Suppressor macrophage treated with lipopolysaccharide for 4 hours (primary cell): Measurements from ENCODE around the gene ANKRD23.

ENCODE experiments used
- DNase-seq: peaks from one replicate; pipeline ENCODE4 v3.0.0-alpha.2; 2020

ANKRD23 gene

DNA sequence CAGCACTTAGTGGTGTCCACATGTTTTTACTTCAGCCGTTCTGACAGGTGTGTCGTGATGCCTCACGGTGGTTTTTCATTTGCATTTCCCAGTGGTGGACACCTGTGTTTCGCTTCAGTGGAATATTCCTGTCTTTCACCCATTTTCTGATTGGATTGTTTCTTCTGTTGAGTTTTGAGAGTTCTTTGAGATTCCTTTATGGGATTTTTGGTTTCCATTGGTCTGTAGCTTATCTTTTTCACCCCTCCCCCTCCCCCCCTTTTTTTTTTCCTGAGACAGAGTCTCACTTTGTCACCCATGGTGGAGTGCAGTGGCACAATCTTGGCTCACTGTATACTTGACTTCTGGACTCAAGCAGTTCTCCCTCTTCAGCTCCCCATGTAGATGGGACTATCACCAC, 8.0 kb downstream of the ANKRD23 start:
- no peak for DNase-seq

GRCh38 chr2:96832754-96833507, 10.9 kb downstream of the ANKRD23 start:
- no peak for DNase-seq

DNA sequence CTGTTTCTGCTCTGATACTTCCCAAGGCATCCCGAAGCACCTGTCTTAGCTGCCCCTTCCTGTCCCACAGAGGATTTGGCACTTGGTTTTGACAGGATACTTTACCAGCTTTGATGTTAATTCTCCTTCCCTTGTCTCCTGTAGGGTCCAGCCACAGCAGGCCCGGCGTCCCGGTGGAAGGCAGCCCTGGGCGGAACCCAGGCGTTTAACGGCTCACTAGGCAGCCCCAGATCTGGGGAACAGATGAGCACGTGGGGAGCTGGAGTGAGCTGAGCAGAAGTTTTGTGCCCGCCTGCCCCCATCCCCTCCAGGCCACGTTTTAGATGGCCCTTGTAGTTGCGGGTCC, 11.4 kb downstream of the ANKRD23 start:
- DNase-seq: no peak

- DNase-seq: no peak
Measured at GRCh38 chr2:96831679-96832078, 12.1 kb downstream of the ANKRD23 start.

GRCh38 chr2:96830044-96830562, 13.7 kb downstream of the ANKRD23 start:
- no peak for DNase-seq

DNA sequence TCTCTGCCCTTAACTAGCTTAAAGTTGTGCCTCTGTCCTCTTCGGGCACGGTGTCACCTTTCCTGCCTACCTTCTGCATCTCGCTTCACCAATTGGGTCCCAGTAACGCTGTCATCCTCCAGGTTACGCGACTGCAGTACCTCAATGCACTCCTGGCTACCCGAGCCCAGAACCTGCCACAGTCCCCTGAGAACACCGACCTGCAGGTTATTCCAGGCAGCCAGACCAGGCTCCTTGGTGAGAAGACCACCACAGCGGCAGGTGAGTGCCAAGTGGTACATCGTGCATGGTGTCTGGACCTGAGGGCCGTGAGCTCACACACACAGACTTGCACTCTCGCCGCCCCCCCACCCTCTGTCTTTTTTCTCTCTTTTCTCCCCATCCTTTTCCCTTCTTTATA, 14.9 kb downstream of the ANKRD23 start:
- no peak for DNase-seq

- DNase-seq: no peak
Measured at GRCh38 chr2:96828436-96828835, 15.4 kb downstream of the ANKRD23 start.

- DNase-seq: no peak
Measured at GRCh38 chr2:96826546-96827278, 17.1 kb downstream of the ANKRD23 start.

DNA sequence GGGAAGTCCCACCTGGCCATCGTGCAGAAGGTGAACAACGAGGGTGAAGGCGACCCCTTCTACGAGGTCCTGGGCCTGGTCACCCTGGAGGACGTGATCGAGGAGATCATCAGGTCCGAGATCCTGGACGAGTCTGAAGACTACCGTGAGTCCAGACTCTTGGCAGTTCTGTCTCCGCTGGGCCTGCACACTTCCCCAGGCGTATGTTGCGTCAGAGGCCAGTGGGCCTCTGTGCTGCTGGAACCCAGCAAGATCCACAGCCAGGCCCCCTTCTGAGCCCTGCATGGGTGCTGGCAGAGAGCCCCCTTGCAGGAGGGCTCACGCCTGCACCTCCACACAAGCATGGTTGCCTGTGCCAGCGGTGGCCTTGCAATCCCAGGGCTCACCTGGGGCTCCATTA, 18.8 kb downstream of the ANKRD23 start:
- no peak for DNase-seq

DNA sequence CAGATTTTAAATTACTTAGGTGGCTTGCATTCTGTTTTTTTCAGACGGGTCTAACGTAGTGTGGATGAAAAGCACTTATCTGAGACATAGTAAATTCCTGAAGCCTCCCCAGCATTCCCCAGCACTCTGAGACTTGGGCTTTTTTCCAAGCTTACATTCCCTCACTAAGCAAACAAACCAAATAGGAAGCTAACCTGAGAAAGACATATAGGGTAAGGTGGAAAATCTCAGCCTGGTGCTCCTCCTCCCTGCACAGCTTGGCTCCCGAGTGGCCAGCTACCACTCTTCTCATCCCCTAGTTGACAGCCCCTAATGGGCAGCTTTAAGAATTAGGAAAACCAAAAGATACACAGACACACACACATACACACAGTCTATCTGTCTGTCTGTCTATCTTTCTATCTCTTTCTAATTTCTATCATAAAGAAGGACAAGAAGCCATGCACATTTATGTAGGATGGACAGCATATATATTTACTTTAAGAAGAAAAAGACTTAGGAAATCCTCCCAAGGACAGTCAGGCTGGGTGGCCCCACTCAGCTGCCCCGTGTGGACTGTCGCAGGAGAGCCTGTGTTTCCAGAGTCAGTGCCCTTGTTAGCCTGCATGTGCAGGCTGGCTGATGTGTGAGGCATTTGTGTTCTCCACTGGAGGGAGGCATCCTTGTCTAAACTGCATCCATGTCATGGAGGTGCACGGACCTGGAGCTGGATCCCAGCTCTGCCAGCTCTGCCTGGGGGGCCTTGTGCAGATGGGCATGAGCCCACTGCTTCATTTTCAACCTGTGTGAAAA, 19.5 kb downstream of the ANKRD23 start:
- DNase-seq: no peak

GRCh38 chr2:96823198-96823597, 20.6 kb downstream of the ANKRD23 start:
- no peak for DNase-seq

DNA sequence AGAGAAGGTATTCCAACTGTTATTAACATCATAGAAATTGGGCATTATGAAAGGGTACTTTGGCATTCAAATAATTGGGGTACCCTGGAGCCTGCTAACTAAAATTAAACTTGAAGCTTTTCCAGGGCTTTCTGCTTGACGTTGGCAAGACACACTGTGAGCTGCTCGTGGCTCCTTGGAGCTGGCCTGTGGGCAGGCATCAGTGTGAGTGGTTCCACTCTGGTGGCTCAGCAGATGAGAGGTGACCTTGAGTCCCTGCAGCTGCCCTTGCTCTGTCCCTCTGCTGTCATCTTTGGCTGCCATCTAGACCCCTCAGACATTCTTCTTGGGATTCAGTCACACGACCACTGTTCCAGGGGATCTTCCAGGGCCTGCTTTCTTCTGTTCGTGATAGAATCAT, 21.0 kb downstream of the ANKRD23 start:
- no peak for DNase-seq

DNA sequence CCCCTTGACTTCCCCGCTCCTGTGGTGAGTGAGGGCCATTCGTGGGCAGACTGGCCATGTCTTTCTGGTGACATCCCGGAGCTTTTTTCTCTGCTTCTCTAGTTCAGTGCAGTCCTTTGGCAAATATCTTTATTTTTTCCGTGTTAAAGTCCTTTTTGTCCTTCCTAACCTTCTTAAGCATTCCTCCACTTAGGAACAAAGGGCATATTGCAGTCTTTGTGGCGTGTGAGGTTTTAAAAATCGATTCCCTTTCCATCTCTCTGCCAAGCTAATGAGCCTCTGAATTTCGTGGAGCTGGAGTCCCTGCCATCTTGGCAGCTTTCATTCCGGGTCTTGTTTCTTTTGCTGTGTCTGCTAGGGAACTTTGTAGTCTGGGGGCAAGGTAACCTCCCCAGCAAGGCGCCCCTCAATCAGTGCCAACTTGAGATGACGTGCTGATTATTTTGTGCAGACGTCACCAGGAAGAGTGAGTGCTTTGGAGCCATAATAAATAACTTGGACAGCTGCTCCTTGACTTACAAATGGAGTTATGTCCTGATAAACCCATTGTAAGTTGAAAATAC, 22.6 kb downstream of the ANKRD23 start:
- DNase-seq: no peak

DNA sequence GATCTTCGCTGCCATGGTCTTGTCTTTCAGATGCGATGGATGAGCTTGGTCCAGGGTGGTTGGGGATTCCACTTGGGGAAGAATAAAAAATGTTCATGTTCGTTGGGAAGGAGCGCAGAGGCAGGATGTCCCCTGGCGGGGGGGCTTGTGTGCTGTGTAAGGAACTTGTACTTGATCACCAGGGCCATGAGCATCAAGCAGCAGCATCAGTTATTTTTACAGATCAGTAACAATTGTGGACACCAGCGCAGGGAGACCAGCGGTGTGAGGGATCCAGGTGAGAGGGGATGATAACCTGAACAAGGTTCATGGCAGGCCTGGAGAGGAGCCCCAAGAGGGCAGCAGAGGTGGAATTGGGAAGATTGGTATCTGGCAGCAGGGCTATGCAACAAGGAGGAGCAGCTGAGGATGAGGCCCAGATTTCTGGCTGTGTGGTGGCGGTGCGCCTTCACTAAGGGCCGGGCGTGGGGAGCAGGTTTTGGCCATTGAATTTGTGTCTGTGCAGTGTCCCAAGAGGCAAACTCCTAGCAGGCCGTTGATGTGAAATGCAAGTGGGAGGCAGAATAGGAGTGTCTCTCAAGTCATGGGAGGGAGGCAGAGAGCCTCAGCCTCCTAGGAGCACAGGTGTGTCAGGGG, 23.8 kb downstream of the ANKRD23 start:
- DNase-seq: no peak

DNA sequence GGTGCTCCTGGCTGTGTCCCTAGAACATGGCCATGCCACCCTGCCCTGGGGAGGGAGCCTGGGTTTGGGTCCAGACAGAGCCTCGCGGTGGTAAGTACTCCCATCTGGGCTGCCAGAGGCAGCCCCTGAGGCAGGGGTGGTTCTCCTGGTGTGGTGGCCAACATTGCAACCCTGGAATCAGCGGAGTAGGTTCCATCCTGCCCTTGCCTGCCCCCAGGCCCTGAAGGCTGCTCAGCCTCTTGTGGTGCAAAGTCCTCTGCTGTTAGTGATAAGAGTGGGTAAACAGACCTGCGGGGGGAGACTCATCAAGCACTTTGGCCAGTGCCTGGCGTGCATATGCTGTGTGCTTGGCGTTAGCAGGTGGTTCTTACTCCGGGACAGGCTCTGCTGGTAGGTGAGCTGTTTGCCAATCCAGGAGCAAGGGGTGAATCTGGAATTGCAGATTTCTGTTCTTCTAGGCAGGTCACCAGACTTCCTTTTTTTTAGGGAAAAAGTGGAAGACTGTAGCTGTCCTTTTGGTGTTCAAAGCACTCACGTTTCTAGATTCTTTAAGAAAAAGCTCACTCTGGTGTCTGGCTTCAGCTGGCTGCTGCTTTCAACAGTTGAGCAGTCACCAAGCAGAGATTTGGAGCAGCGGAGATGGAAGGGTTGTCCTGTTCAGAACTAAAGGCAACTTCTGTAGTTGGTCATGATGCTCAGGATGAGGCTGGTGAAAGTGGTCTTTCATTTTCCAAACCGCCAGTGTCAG, 24.5 kb downstream of the ANKRD23 start:
- DNase-seq: no peak

DNA sequence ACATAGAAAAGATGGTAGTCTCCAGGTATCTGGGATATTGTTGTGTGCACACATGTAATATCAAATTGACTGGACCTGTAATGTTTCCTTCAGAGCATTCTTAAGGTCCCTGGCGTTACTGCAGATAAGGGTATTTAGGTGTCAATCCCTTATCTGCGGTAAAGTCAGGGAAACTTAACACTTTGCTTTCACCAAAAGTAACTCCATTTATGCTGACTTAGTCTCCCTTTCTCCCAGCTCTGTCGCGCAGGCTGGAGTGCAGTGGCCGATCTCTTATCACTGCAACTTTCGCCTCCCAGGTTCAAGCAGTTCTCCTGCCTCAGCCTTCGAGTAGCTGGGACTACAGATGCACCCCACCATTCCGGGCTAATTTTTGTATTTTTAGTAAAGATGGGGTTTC, 25.9 kb downstream of the ANKRD23 start:
- no peak for DNase-seq

- no peak for DNase-seq
Measured at GRCh38 chr2:96816836-96817702, 26.8 kb downstream of the ANKRD23 start.

GRCh38 chr2:96816127-96816835, 27.5 kb downstream of the ANKRD23 start, which contains the start of gene CNNM3:
Gene CNNM3 (plus strand): TSS chr2:96816268. CDS start chr2:96816278, 10 bp downstream.
- DNase-seq: peak; percentile 97

- DNase-seq: peak; percentile 3
Measured at GRCh38 chr2:96815326-96816126, 28.3 kb downstream of the ANKRD23 start.
